Measurements from ENCODE around the gene CADM2. TPM values are rescaled to one million over a fixed set of nuclear protein-coding genes. Genes with fewer than 3 reads are reported as not detected.

The CADM2 gene
- total RNA-seq, 4 donors from 2014 or later, result 15.6 to 51.8 (median 37.4) TPM

DNA sequence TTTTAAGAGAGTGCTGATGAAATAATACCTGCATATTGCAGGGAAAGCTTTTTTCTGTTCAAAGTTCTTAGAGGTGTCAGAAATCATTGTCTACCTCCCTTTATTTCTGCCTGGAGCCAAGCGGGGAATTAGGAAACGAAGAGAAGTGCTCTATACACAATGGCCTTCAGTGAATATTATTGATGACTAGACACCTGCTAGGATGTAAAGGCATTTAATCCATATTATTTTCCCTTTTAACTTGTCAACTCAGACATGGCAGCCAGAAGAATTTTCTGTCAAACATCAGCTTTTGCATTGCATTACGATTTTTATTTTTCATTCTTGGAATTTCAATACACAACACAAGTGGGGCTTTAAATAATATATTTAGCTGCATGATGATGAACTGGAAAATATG is 24.7 kb downstream of the CADM2 start:
- H3K27ac ChIP-seq, result no peak overlapping the region
- H3K4me3 ChIP-seq, result no peak overlapping the region
- peaks cover 0 to 10% (median 0%) of the 10 kb centered on the region in 4 donors for H3K4me1 ChIP-seq
- H3K27me3 ChIP-seq, result no peaks in the 10 kb centered on the region
- DNase-seq (ENCODE audit: low spot score in 2 of 2), result no peak
- TF ChIP-seq, protein P1, sequence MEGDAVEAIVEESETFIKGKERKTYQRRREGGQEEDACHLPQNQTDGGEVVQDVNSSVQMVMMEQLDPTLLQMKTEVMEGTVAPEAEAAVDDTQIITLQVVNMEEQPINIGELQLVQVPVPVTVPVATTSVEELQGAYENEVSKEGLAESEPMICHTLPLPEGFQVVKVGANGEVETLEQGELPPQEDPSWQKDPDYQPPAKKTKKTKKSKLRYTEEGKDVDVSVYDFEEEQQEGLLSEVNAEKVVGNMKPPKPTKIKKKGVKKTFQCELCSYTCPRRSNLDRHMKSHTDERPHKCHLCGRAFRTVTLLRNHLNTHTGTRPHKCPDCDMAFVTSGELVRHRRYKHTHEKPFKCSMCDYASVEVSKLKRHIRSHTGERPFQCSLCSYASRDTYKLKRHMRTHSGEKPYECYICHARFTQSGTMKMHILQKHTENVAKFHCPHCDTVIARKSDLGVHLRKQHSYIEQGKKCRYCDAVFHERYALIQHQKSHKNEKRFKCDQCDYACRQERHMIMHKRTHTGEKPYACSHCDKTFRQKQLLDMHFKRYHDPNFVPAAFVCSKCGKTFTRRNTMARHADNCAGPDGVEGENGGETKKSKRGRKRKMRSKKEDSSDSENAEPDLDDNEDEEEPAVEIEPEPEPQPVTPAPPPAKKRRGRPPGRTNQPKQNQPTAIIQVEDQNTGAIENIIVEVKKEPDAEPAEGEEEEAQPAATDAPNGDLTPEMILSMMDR (IDR thresholded peaks at IDR 0.05), result no peak
- no peak for TF ChIP-seq EP300 (IDR thresholded peaks at IDR 0.05)
- no peak for TF ChIP-seq POLR2A (IDR thresholded peaks at IDR 0.05)
- no peaks in the 10 kb centered on the region for H3K36me3 ChIP-seq
- WGBS, 2 donors, result 86 to 91% methylated on average over 3 of the region's 3 CpGs
- no peaks in the 10 kb centered on the region for H3K9me3 ChIP-seq

DNA sequence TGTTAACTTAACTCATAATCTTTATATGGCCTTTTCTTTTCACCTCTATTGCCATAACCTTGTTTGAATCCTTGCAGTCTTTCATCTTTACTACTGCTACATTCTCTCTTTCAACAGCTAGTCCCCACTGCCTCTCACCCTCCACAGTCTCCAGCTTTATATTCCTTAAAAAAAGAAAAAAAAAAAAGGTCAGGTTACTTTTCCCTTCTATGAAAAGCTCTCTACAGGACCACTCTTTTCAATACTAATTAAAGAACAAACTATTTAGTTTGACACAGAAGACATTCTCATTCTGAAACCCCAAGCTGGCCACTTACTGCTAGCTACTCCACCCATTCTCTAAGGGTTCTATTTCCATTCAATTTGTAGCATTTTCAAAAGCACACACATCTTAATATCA is 25.6 kb downstream of the CADM2 start:
- Histone ChIP-seq H3K27ac (no peak overlapping the region), H3K4me3 (no peak overlapping the region), H3K36me3 (no peaks in the 10 kb centered on the region), H3K27me3 (no peaks in the 10 kb centered on the region), H3K9me3 (no peaks in the 10 kb centered on the region), H3K4me1 (peaks cover 0 to 10% (median 0%) of the 10 kb centered on the region in 4 donors)
- TF ChIP-seq, protein P1 (IDR thresholded peaks at IDR 0.05), result no peak
- TF ChIP-seq EP300 (IDR thresholded peaks at IDR 0.05) (no peak), POLR2A (IDR thresholded peaks at IDR 0.05) (no peak)
- no peak for DNase-seq (ENCODE audit: low spot score in 2 of 2)

DNA sequence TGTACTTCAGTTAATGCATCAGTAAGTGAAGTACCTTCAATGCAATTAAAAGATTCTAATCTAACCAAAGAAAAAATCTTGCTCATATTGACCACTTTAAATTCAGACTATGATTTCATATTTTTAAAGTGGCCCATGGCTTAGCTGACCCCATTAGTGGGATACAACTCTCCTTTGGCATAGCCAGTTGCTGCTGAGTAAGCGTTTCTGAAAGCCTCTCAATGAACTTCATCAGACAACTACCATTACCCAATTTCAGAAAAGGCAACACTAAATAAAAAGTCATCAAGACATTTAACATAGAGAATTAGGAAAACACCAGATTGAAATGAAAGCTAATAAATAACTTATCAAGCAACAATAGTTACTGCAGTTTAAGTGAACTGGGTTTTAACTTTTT is 27.0 kb downstream of the CADM2 start:
- Histone ChIP-seq H3K27ac (no peak overlapping the region), H3K9me3 (no peaks in the 10 kb centered on the region), H3K36me3 (no peaks in the 10 kb centered on the region), H3K27me3 (no peaks in the 10 kb centered on the region), H3K4me3 (no peak overlapping the region), H3K4me1 (no peaks in the 10 kb centered on the region)
- DNase-seq (ENCODE audit: low spot score in 2 of 2), result no peak
- TF ChIP-seq POLR2A (IDR thresholded peaks at IDR 0.05) (no peak), EP300 (IDR thresholded peaks at IDR 0.05) (no peak)
- WGBS, 2 donors, result 86 to 94% methylated on average over 1 of the region's 1 CpG

DNA sequence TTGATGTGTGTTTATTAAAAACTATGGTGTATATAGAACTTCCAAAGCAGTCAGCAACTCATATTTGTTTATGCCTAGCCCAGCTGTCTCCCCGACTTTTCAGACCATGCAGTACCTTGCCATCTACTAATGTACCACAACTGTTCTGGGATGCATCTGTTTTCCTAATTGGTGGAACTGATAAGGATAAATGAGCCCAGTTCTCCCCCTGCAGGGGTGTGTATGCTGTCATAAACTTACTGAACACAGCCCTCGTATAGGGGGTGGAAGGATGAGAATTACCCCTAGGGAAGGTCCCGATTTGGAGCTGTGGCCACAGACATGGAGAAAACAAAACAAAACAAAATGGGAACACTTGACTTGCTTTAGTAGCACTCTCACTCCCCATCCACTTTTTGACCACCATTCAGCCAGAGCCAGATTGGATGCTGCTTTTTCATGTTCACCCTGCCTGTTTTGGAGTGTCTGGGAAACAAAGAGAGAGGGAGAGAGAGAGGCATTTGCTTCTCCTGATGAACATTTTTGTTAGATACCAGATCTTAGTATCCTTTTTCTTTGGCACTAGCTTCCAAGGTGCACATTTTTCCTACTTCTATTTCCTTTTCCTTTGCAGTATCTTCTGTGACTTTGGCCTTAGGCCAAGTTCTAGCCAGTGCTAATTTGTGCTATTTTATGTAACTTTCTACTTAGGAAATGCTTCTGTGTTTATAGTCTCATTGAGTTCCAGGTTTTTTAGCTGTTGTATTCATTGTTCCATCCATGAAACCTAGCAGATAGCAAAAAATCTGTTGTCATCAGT is 29.1 kb downstream of the CADM2 start:
- no peaks in the 10 kb centered on the region for H3K36me3 ChIP-seq
- no peaks in the 10 kb centered on the region for H3K4me1 ChIP-seq
- H3K27ac ChIP-seq, result peak overlapping the region in 1 of 4 donors; percentile 57
- TF ChIP-seq EP300 (IDR thresholded peaks at IDR 0.05) (no peak), POLR2A (IDR thresholded peaks at IDR 0.05) (no peak)
- TF ChIP-seq, protein P1 (IDR thresholded peaks at IDR 0.05), result no peak
- DNase-seq (ENCODE audit: low spot score in 2 of 2), result no peak
- H3K9me3 ChIP-seq, result no peaks in the 10 kb centered on the region
- 65 to 71% methylated on average over 3 of the region's 3 CpGs for WGBS, 2 donors
- H3K4me3 ChIP-seq, result no peak overlapping the region
- H3K27me3 ChIP-seq, result no peaks in the 10 kb centered on the region

DNA sequence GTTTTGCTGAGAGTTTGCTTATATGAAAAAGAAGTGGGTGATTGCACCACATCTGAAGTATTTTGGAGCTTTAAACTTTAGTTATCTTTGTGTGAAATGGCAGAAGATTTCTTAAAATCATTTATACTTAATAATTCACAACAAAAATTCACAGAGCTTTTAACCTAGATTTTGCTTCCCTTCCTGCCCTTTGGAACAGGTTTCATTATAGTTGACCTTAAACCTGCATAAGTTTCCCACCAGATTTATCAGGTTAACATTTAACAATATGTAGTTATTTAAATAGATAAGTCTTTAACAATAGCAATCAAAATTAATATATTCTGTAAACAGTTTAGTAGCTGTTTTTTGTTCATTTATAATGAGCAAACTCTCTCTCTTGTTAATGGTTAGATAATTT is 30.3 kb downstream of the CADM2 start:
- no peak for DNase-seq (ENCODE audit: low spot score in 2 of 2)
- Histone ChIP-seq H3K9me3 (no peaks in the 10 kb centered on the region), H3K36me3 (no peaks in the 10 kb centered on the region), H3K4me3 (no peak overlapping the region), H3K27ac (no peak overlapping the region), H3K4me1 (no peaks in the 10 kb centered on the region), H3K27me3 (no peaks in the 10 kb centered on the region)
- TF ChIP-seq EP300 (IDR thresholded peaks at IDR 0.05), result no peak
- TF ChIP-seq POLR2A (IDR thresholded peaks at IDR 0.05), result no peak
- TF ChIP-seq, protein P1 (IDR thresholded peaks at IDR 0.05), result no peak
